Mesendoderm (in vitro differentiated cells): ENCODE data around the gene MINDY1.
A peak's percentile ranks its signal among the peaks of the same experiment; 100 is the strongest.

ENCODE experiments used
- DNase-seq: peaks from one replicate; pipeline ENCODE4 v3.0.0; 2013
- H2AK5ac ChIP-seq: 2 replicates; pipeline ENCODE4 v1.6.1; 2013; ENCODE audit warnings: low read length, inconsistent platforms
- H2BK120ac ChIP-seq: 2 replicates; pipeline ENCODE4 v1.6.1; 2013; ENCODE audit warnings: low read depth, mild to moderate bottlenecking, low read length, moderate library complexity, mixed read lengths
- H2BK15ac ChIP-seq: replicated peaks from 2 replicates; pipeline ENCODE4 v1.6.1; 2013; ENCODE audit warnings: low read depth, mild to moderate bottlenecking, moderate library complexity
- H2BK5ac ChIP-seq: 2 replicates; pipeline ENCODE4 v1.6.1; 2013; ENCODE audit warnings: low read length, inconsistent platforms
- H3K18ac ChIP-seq: 2 replicates; pipeline ENCODE4 v1.6.1; 2013; ENCODE audit warnings: mild to moderate bottlenecking, low read length, mixed read lengths
- H3K23ac ChIP-seq: one replicate; pipeline ENCODE4 v1.6.1; 2013; ENCODE audit warnings: low read length
- H3K27ac ChIP-seq: 2 replicates; pipeline ENCODE4 v1.5.1; 2013; ENCODE audit warnings: low read depth, mild to moderate bottlenecking, inconsistent platforms, low read length, moderate library complexity
- H3K27me3 ChIP-seq: 2 replicates; pipeline ENCODE4 v1.6.1; 2013; ENCODE audit warnings: low read length, control low read depth, mild to moderate bottlenecking, inconsistent platforms; ENCODE audit not compliant: insufficient read depth, poor library complexity
- H3K36me3 ChIP-seq: 2 replicates; pipeline ENCODE4 v1.6.1; 2013; ENCODE audit warnings: low read length, inconsistent platforms; ENCODE audit not compliant: control insufficient read depth, insufficient read depth
- H3K4ac ChIP-seq: one replicate; pipeline ENCODE4 v1.6.1; 2013; ENCODE audit warnings: low read depth, mild to moderate bottlenecking, low read length, moderate library complexity
- H3K4me1 ChIP-seq: 2 replicates; pipeline ENCODE4 v1.6.1; 2013; ENCODE audit warnings: low read depth, low read length, inconsistent platforms; ENCODE audit not compliant: control insufficient read depth
- H3K4me2 ChIP-seq: 2 replicates; pipeline ENCODE4 v1.6.1; 2013; ENCODE audit warnings: low read length
- H3K4me3 ChIP-seq: 2 replicates; pipeline ENCODE4 v1.5.1; 2013; ENCODE audit warnings: mild to moderate bottlenecking, low read length
- H3K56ac ChIP-seq: one replicate; pipeline ENCODE4 v1.6.1; 2013; ENCODE audit warnings: low read length
- H3K79me1 ChIP-seq: 2 replicates; pipeline ENCODE4 v1.6.1; 2013; ENCODE audit warnings: low read length, inconsistent platforms
- H3K79me2 ChIP-seq: 2 replicates; pipeline ENCODE4 v1.6.1; 2013; ENCODE audit warnings: mild to moderate bottlenecking, low read length; ENCODE audit not compliant: control insufficient read depth, insufficient read depth
- H3K9ac ChIP-seq: 2 replicates; pipeline ENCODE4 v1.6.1; 2013; ENCODE audit warnings: low read length, inconsistent platforms
- H4K5ac ChIP-seq: one replicate; pipeline ENCODE4 v1.6.1; 2013; ENCODE audit warnings: low read length
- H4K8ac ChIP-seq: one replicate; pipeline ENCODE4 v1.6.1; 2013; ENCODE audit warnings: low read depth, mild to moderate bottlenecking, control low read depth, low read length, moderate library complexity
- WGBS: extraction: QIAGEN DNeasy Blood & Tissue Kit; methylation state at CpG from one replicate; pipeline ENCODE4 v1.1.7; 2013; ENCODE audit warnings: low lambda C conversion rate, missing lambda C conversion rate; ENCODE audit not compliant: insufficient coverage; ENCODE audit errors: extremely low coverage; 5-methylcytosine and 5-hydroxymethylcytosine counted together

MINDY1 gene

DNA sequence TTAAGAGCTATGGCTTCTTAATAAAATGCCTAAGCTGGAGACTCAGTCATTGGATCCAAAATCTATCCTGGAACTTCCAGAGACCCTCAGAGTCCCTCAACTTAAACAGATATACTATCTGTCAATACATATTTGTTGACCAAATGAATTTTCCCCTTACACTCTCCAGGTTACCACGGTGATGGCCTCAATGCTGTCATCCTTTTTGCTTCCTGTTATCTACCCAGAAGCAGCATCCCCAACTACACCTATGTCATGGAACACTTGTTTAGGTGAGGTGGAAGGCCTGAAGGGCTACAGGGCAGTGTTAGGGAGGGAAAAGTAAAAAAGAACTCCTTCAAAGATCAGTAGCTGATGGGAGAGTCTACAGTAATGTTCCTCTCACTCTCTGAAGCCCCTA, 36.5 kb upstream of the MINDY1 start:
- no peak overlapping the region for H3K18ac ChIP-seq
- no CpG with 5 or more reads among the region's 1 CpG for WGBS

DNA sequence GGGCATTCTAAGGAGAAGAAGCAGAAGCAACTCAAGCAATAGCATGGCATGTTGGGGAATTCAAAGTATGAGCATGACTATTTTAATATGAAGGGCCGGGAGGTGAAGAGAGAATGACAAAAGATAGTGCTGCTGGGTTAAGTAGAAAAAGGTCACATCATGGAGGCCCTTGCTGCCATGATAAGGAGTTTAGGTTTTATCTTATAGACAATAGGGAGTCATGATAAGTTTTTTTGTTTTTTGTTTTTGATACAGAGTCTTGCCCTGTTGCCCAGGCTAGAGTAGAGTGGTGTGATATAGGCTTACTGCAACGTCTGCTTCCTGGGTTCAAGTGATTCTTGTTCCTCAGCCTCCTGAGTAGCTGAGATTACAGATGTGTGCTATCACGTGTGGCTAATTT, 32.8 kb upstream of the MINDY1 start:
- Histone ChIP-seq H3K27me3 (no peaks in the 10 kb centered on the region), H3K36me3 (peaks cover 2% of the 10 kb centered on the region), H3K4ac (no peak overlapping the region), H2AK5ac (no peak overlapping the region), H3K9ac (no peak overlapping the region), H3K79me2 (no peaks in the 10 kb centered on the region), H3K56ac (no peak overlapping the region), H3K4me2 (no peak overlapping the region), H2BK5ac (no peak overlapping the region), H3K27ac (no peak overlapping the region), H3K4me1 (peaks cover 2% of the 10 kb centered on the region), H3K18ac (no peak overlapping the region), H2BK120ac (no peak overlapping the region), H4K5ac (no peak overlapping the region), H4K8ac (no peak overlapping the region), H3K79me1 (no peaks in the 10 kb centered on the region), H2BK15ac (no peak overlapping the region), H3K23ac (no peak overlapping the region), H3K4me3 (no peak overlapping the region)
- no CpG with 5 or more reads among the region's 3 CpGs for WGBS
- no peak for DNase-seq

More for the DNA sequence above, 36.5 kb upstream of the MINDY1 start:
- Histone ChIP-seq H3K4me1 (peaks cover 1% of the 10 kb centered on the region), H3K79me1 (no peaks in the 10 kb centered on the region), H3K36me3 (peaks cover 2% of the 10 kb centered on the region), H2BK5ac (no peak overlapping the region), H3K4me2 (no peak overlapping the region), H4K5ac (no peak overlapping the region), H3K4ac (no peak overlapping the region), H3K79me2 (no peaks in the 10 kb centered on the region), H2BK120ac (no peak overlapping the region), H3K23ac (no peak overlapping the region), H3K9ac (no peak overlapping the region), H3K56ac (no peak overlapping the region), H3K27me3 (no peaks in the 10 kb centered on the region), H2BK15ac (no peak overlapping the region), H2AK5ac (no peak overlapping the region), H4K8ac (no peak overlapping the region), H3K27ac (no peak overlapping the region), H3K4me3 (no peak overlapping the region)
- DNase-seq, result no peak

DNA sequence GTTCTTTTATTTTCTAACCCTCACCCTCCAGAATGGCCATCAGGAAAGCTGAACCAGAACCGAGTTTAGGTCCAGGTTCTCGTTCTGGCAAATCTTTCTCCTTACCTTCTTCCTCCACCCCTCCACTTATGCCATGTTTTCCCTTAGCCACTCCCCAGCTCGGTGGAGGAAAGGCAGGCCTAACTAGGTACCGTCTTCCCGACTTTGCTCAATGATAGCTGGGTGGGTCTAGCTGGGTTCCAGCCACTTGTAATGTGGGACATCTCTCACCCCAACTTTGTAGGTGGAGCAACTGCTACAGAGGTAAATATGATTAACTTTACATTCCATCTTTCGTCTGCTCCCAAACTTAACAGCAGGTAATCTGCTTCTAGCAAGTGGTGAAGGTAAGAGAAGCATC, 30.3 kb upstream of the MINDY1 start:
- no peak overlapping the region for H3K4ac ChIP-seq
- no peak overlapping the region for H3K27ac ChIP-seq
- no peak overlapping the region for H2BK15ac ChIP-seq
- H3K4me2 ChIP-seq, result no peak overlapping the region
- H3K9ac ChIP-seq, result no peak overlapping the region
- H2BK5ac ChIP-seq, result no peak overlapping the region
- DNase-seq, result no peak
- H3K36me3 ChIP-seq, result peaks cover 2% of the 10 kb centered on the region
- H3K23ac ChIP-seq, result no peak overlapping the region
- no peaks in the 10 kb centered on the region for H3K79me2 ChIP-seq
- no peak overlapping the region for H2AK5ac ChIP-seq
- no peak overlapping the region for H4K8ac ChIP-seq
- no peak overlapping the region for H3K18ac ChIP-seq
- H3K56ac ChIP-seq, result no peak overlapping the region
- no peaks in the 10 kb centered on the region for H3K27me3 ChIP-seq
- no CpG with 5 or more reads among the region's 6 CpGs for WGBS
- no peak overlapping the region for H4K5ac ChIP-seq
- no peak overlapping the region for H2BK120ac ChIP-seq
- H3K4me1 ChIP-seq, result peaks cover 2% of the 10 kb centered on the region
- H3K4me3 ChIP-seq, result no peak overlapping the region
- H3K79me1 ChIP-seq, result no peaks in the 10 kb centered on the region

DNA sequence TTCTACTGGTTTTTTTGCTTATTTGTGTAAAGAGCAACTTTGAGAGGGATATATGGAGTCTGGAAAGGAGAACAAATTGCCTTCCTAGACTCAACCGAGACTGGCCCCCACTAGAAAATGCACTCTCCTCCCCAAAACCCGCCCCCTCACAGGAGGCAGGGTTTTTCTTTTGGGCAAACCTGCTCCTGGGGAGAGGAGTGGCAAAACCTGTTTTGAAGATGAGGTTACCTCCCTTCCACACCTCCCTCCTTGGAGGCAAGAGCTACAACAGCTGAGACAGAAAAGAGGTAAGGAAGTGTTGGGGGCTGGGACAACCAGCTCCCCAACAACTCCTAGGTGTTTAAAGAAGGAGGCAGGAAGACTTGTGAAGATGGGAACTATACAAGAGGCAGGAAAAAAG, 29.7 kb upstream of the MINDY1 start, which contains the start of gene BNIPL:
Gene BNIPL (plus strand): TSS at position 231 of the 400 bp plus-strand sequence. CDS start 140 bp downstream, at position 371.
- no peak within 1 kb of the TSS for H2BK15ac ChIP-seq
- no peak within 1 kb of the TSS for H3K4me2 ChIP-seq
- no peaks in the 10 kb centered on the region for H3K79me2 ChIP-seq
- no peak within 1 kb of the TSS for H3K18ac ChIP-seq
- H3K23ac ChIP-seq, result no peak within 1 kb of the TSS
- no peak within 1 kb of the TSS for H4K5ac ChIP-seq
- no peak within 1 kb of the TSS for H2BK120ac ChIP-seq
- no peak within 1 kb of the TSS for H2AK5ac ChIP-seq
- no peak within 1 kb of the TSS for H2BK5ac ChIP-seq
- H3K27me3 ChIP-seq, result no peaks in the 10 kb centered on the region
- no peak within 1 kb of the TSS for H4K8ac ChIP-seq
- no peak within 1 kb of the TSS for H3K4me3 ChIP-seq
- no peak within 1 kb of the TSS for H3K9ac ChIP-seq
- peak; percentile 29 for DNase-seq
- peaks cover 2% of the 10 kb centered on the region for H3K4me1 ChIP-seq
- WGBS, result no CpG with 5 or more reads among the region's 2 CpGs
- H3K4ac ChIP-seq, result no peak within 1 kb of the TSS
- no peak within 1 kb of the TSS for H3K56ac ChIP-seq
- H3K27ac ChIP-seq, result no peak within 1 kb of the TSS
- peaks cover 2% of the 10 kb centered on the region for H3K36me3 ChIP-seq
- no peaks in the 10 kb centered on the region for H3K79me1 ChIP-seq

DNA sequence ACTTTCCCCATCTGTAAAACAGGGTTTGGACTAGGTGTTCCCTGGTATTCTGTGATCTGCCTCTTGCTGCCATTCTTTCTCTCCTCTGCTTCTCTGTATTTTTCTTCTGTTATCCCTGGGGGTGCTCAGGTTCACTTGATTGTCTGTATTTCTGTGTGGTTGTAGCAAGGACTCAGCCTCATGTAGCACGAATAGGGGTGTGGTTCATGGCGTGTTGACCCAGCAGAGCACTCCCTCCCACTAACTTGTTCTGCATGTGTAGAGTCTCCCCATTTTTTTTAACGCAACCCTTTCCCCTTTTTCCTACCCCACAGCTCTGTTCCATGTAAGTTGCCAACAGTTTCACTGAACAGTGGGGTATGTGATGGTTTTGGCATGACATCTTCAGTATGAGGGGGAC, 28.5 kb upstream of the MINDY1 start:
- H2BK15ac ChIP-seq, result no peak overlapping the region
- H3K4me1 ChIP-seq, result peaks cover 2% of the 10 kb centered on the region
- no peaks in the 10 kb centered on the region for H3K79me2 ChIP-seq
- H3K4ac ChIP-seq, result no peak overlapping the region
- H3K56ac ChIP-seq, result no peak overlapping the region
- no peak for DNase-seq
- H2BK5ac ChIP-seq, result no peak overlapping the region
- H3K79me1 ChIP-seq, result no peaks in the 10 kb centered on the region
- no peak overlapping the region for H2AK5ac ChIP-seq
- H3K9ac ChIP-seq, result no peak overlapping the region
- peaks cover 2% of the 10 kb centered on the region for H3K36me3 ChIP-seq
- no peak overlapping the region for H3K18ac ChIP-seq
- no peaks in the 10 kb centered on the region for H3K27me3 ChIP-seq
- H3K4me2 ChIP-seq, result no peak overlapping the region
- H3K4me3 ChIP-seq, result no peak overlapping the region
- no peak overlapping the region for H4K8ac ChIP-seq
- no peak overlapping the region for H3K23ac ChIP-seq
- no CpG with 5 or more reads among the region's 3 CpGs for WGBS
- H4K5ac ChIP-seq, result no peak overlapping the region
- H2BK120ac ChIP-seq, result no peak overlapping the region
- no peak overlapping the region for H3K27ac ChIP-seq

DNA sequence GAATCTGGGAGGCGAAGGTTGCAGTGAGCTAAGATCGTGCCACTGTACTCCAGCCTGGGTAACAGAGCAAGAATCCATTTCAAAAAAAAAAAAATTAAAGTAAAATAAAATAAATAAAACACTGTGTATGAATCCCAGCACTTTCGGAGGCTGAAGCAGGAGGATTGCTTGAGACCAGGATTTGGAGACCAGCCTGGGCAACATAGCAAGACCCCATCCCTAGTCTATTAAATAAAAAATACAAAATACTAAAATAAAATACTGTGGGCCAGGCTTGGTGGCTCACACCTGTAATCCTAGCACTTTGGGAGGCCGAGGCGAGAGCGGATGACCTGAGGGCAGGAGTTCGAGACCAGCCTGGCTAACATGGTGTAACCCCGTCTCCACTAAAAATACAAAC, 25.5 kb upstream of the MINDY1 start:
- no peak overlapping the region for H3K27ac ChIP-seq
- no peak overlapping the region for H2AK5ac ChIP-seq
- no peak overlapping the region for H4K5ac ChIP-seq
- H2BK120ac ChIP-seq, result no peak overlapping the region
- no CpG with 5 or more reads among the region's 8 CpGs for WGBS
- H3K79me2 ChIP-seq, result no peaks in the 10 kb centered on the region
- H3K9ac ChIP-seq, result no peak overlapping the region
- no peak overlapping the region for H3K18ac ChIP-seq
- H3K56ac ChIP-seq, result no peak overlapping the region
- H3K23ac ChIP-seq, result no peak overlapping the region
- no peak overlapping the region for H2BK5ac ChIP-seq
- H3K4me2 ChIP-seq, result no peak overlapping the region
- no peaks in the 10 kb centered on the region for H3K27me3 ChIP-seq
- peaks cover 2% of the 10 kb centered on the region for H3K4me1 ChIP-seq
- no peak overlapping the region for H2BK15ac ChIP-seq
- no peaks in the 10 kb centered on the region for H3K79me1 ChIP-seq
- H4K8ac ChIP-seq, result no peak overlapping the region
- DNase-seq, result no peak
- no peak overlapping the region for H3K4ac ChIP-seq
- H3K36me3 ChIP-seq, result peaks cover 2% of the 10 kb centered on the region
- H3K4me3 ChIP-seq, result no peak overlapping the region
